Measurements from ENCODE around the gene FGFBP2.

Gene FGFBP2

GRCh38 chr4:15965325-15965724 lies 2.4 kb upstream of the FGFBP2 start:
- DNase-seq: no peak

- peak in 1 of 2 experiments; percentile 7 for DNase-seq
Observed at GRCh38 chr4:15964159-15964558, 1.2 kb upstream of the FGFBP2 start.

- DNase-seq: no peak
Observed at GRCh38 chr4:15963576-15963975, 601 bp upstream of the FGFBP2 start.

- DNase-seq: no peak
Observed at GRCh38 chr4:15961781-15962510, 1.0 kb downstream of the FGFBP2 start.

- DNase-seq: no peak
Observed at GRCh38 chr4:15958562-15958961, 4.4 kb downstream of the FGFBP2 start.

- DNase-seq: peak; percentile 72 to 78
Observed at GRCh38 chr4:15956179-15956850, 6.7 kb downstream of the FGFBP2 start.

- DNase-seq: no peak
Observed at GRCh38 chr4:15955670-15956069, 7.3 kb downstream of the FGFBP2 start.

GRCh38 chr4:15953625-15954024 lies 9.3 kb downstream of the FGFBP2 start:
- DNase-seq: no peak

- DNase-seq: no peak
Observed at GRCh38 chr4:15951781-15952180, 11.2 kb downstream of the FGFBP2 start.

- no peak for DNase-seq
Observed at GRCh38 chr4:15948826-15949225, 14.1 kb downstream of the FGFBP2 start.

- no peak for DNase-seq
Observed at GRCh38 chr4:15947684-15948083, 15.3 kb downstream of the FGFBP2 start.

- no peak for DNase-seq
Observed at GRCh38 chr4:15945516-15945915, 17.5 kb downstream of the FGFBP2 start.

GRCh38 chr4:15944895-15945294 lies 18.1 kb downstream of the FGFBP2 start:
- no peak for DNase-seq

GRCh38 chr4:15942283-15942682 lies 20.7 kb downstream of the FGFBP2 start:
- no peak for DNase-seq

GRCh38 chr4:15938640-15939039 lies 24.3 kb downstream of the FGFBP2 start, which contains the start of gene FGFBP1:
Gene FGFBP1, minus strand, starts transcription at chr4:15938740. Its CDS starts 2,108 bp downstream, at chr4:15936632.
- DNase-seq: no peak

GRCh38 chr4:15938182-15938581 lies 24.8 kb downstream of the FGFBP2 start:
- DNase-seq: no peak

- DNase-seq: peak in 1 of 2 experiments; percentile 57
Observed at GRCh38 chr4:15936495-15936894, 26.5 kb downstream of the FGFBP2 start.

GRCh38 chr4:15935504-15936402 lies 27.2 kb downstream of the FGFBP2 start:
- DNase-seq: no peak

- no peak for DNase-seq
Observed at GRCh38 chr4:15934259-15934658, 28.7 kb downstream of the FGFBP2 start.

- no peak for DNase-seq
Observed at GRCh38 chr4:15931451-15932210, 31.3 kb downstream of the FGFBP2 start.

- no peak for DNase-seq
Observed at GRCh38 chr4:15930314-15930713, 32.7 kb downstream of the FGFBP2 start.

GRCh38 chr4:15929540-15929939 lies 33.4 kb downstream of the FGFBP2 start:
- DNase-seq: no peak

GRCh38 chr4:15928883-15929282 lies 34.1 kb downstream of the FGFBP2 start:
- DNase-seq: no peak
